ENCODE results near the gene LCOR. TPM values are rescaled to one million over a fixed set of nuclear protein-coding genes. Genes with fewer than 3 reads are reported as not detected.
"Not testable (repeated sequence)": the region's sequence is repeated elsewhere in the genome, so short reads cannot be mapped to it uniquely, and the experiment has no call there.

LCOR gene
- total RNA-seq, 4 donors from 2014 or later, result 9.2 to 20.0 (median 14.6) TPM

DNA sequence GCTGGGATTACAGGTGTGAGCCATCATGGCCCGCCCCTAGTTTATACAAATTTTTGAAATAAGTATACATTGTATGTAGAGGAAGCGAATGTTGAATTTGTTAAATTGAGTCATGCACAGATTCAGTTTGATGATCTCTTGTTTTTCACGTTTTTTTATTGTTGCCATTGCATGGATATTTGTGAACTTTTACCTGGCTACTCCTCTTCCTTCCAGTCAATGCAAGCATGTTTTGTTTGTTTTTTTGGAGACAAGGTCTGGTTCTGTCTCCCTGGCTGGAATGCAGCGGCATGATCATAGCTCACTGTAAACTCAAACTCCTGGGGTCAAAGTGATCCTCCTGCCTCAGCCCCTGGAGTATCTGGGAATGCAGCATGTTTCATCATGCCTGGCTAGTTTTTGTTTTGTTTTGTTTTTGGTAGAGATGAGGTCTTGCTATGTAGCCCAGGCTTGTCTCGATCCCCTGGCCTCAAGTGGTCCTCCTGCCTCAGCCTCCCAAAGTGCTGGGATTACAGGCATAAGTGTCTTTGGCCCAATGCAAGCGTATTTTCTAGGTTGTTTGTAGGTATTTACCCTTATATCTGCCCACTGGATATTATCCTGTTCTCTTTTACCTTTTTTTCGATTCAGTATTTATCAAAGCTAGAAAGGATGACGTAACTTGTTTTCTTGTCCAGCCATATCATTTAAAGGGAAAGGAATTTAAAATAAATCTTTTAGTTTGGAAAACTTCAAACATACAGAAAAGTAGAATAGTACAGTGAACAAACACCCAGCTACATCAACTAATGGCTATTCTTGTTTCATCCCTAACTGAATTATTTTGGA lies 11.0 kb downstream of the LCOR start:
- H3K4me3 ChIP-seq, result no peak overlapping the region
- no peaks in the 10 kb centered on the region for H3K9me3 ChIP-seq
- DNase-seq (no peak), ATAC-seq (no peak)
- H3K27ac ChIP-seq, result no peak overlapping the region
- no peaks in the 10 kb centered on the region for H3K27me3 ChIP-seq
- H3K36me3 ChIP-seq, result no peaks in the 10 kb centered on the region
- TF ChIP-seq POLR2A (IDR thresholded peaks at IDR 0.05), result no peak
- TF ChIP-seq, protein P1, sequence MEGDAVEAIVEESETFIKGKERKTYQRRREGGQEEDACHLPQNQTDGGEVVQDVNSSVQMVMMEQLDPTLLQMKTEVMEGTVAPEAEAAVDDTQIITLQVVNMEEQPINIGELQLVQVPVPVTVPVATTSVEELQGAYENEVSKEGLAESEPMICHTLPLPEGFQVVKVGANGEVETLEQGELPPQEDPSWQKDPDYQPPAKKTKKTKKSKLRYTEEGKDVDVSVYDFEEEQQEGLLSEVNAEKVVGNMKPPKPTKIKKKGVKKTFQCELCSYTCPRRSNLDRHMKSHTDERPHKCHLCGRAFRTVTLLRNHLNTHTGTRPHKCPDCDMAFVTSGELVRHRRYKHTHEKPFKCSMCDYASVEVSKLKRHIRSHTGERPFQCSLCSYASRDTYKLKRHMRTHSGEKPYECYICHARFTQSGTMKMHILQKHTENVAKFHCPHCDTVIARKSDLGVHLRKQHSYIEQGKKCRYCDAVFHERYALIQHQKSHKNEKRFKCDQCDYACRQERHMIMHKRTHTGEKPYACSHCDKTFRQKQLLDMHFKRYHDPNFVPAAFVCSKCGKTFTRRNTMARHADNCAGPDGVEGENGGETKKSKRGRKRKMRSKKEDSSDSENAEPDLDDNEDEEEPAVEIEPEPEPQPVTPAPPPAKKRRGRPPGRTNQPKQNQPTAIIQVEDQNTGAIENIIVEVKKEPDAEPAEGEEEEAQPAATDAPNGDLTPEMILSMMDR (IDR thresholded peaks at IDR 0.05 in 4 of 5, conservative IDR thresholded peaks at IDR 0.05 in 1 of 5), result no peak
- in situ Hi-C loops (cut with MboI; ENCODE audit: low sequenced_read_pairs in 4 of 4), result no loop called here
- intact Hi-C loops (cut with DNase I; ENCODE audit: low total_unique reads), result no loop called here
- peaks cover 32 to 52% of the 10 kb centered on the region in 2 donors for H3K4me1 ChIP-seq

DNA sequence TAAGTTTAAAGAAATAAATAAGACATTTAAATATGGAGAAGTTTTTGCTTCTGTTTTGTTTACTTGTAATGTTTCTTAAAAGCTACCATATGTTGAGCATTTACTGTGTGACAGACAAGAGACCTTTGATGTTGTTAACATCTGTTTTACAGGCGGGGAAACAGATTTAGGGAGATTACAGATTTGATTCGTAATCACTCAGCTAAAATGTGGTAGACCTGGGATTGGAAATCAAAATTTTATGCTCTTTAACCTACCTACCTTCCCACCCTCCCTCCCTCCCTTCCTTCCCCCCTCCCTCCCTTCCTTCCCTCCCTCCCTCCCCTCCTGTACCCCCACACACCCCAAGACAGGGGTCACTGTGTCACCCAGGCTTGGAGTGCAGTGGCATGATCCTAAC lies 11.7 kb downstream of the LCOR start:
- Histone ChIP-seq H3K27ac (no peak overlapping the region), H3K4me3 (no peak overlapping the region), H3K36me3 (no peaks in the 10 kb centered on the region), H3K27me3 (no peaks in the 10 kb centered on the region), H3K4me1 (peaks cover 25 to 45% of the 10 kb centered on the region in 2 donors), H3K9me3 (no peaks in the 10 kb centered on the region)
- intact Hi-C loops (cut with DNase I; ENCODE audit: low total_unique reads) (no loop called here), in situ Hi-C loops (cut with MboI; ENCODE audit: low sequenced_read_pairs in 4 of 4) (no loop called here)
- TF ChIP-seq POLR2A (IDR thresholded peaks at IDR 0.05), result no peak
- TF ChIP-seq, protein P1 (IDR thresholded peaks at IDR 0.05 in 4 of 5, conservative IDR thresholded peaks at IDR 0.05 in 1 of 5), result no peak
- ATAC-seq, result no peak
- DNase-seq, result no peak

DNA sequence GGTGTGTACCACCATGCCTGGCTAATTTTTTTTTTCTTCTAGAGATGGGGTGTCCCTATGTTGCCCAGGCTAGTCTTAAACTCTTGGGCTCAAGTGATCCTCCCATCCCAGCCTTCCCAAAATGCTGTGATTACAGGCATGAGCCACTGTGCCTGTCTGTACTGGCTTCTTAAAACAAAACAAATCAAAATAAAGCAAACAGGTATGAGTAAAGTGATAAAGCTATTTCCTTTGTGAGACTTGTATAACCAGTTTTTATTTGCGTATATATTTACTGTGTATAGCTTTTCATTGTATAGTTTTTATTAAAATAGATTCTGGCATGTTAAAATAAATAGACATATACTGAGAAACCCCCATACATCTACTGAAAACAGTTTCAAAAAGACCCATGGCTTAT lies 14.3 kb downstream of the LCOR start:
- ATAC-seq (peak in 1 of 2 donors; percentile 5), DNase-seq (no peak)
- peak overlapping the region in 1 of 4 donors; percentile 24 for H3K27ac ChIP-seq
- H3K4me1 ChIP-seq, result peaks cover 22 to 32% of the 10 kb centered on the region in 2 donors
- H3K4me3 ChIP-seq, result no peak overlapping the region
- in situ Hi-C loops (cut with MboI; ENCODE audit: low sequenced_read_pairs in 4 of 4) (no loop called here), intact Hi-C loops (cut with DNase I; ENCODE audit: low total_unique reads) (no loop called here)
- H3K36me3 ChIP-seq, result no peaks in the 10 kb centered on the region
- H3K9me3 ChIP-seq, result no peaks in the 10 kb centered on the region
- TF ChIP-seq, protein P1 (IDR thresholded peaks at IDR 0.05 in 4 of 5, conservative IDR thresholded peaks at IDR 0.05 in 1 of 5), result no peak
- TF ChIP-seq POLR2A (IDR thresholded peaks at IDR 0.05), result no peak
- H3K27me3 ChIP-seq, result no peaks in the 10 kb centered on the region

DNA sequence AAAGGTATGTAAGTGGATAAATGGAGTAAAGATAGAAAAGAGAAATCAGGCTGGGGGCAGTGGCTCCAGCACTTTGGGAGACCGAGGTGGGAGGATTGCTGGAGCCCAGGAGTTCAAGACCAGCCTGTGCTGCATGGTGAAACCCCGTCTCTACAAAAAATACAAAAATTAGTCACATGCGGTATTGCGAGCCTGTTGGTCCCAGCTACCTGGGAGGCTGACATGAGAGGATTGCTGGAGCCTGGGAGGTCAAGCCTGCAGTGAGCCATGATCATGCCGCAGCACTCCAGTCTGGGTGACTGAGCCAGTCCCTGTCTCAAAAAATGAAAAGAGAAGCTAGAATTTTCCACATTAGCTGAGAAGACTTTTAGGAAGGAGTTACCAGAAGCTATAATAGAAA lies 14.8 kb downstream of the LCOR start:
- H3K4me1 ChIP-seq, result peaks cover 22 to 38% of the 10 kb centered on the region in 2 donors
- intact Hi-C loops (cut with DNase I; ENCODE audit: low total_unique reads), result no loop called here
- in situ Hi-C loops (cut with MboI; ENCODE audit: low sequenced_read_pairs in 4 of 4), result no loop called here

DNA sequence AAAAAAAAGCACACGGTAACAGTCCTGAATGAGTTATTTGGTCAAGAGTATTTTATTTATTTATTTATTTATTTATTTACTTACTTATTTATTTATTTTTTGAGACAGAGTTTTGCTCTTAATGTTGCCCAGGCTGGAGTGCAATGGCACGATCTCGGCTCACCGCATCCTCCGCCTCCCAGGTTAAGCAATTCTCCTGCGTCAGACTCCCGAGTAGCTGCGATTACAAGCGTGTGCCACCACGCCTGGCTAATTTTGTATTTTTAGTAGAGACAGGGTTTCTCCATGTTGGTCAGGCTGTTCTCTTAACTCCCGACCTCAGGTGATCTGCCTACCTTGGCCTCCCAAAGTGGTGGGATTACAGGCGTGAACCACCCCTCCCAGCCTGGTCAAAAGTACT lies 15.3 kb downstream of the LCOR start:
- H3K4me3 ChIP-seq; H3K27me3 ChIP-seq; H3K9me3 ChIP-seq; in situ Hi-C loops (cut with MboI; ENCODE audit: low sequenced_read_pairs in 4 of 4); ATAC-seq; H3K36me3 ChIP-seq; intact Hi-C loops (cut with DNase I; ENCODE audit: low total_unique reads): not testable (repeated sequence)
- DNase-seq, result peak in 1 of 2 donors; percentile 62
- Histone ChIP-seq H3K4me1 (peaks cover 22 to 40% of the 10 kb centered on the region in 2 donors), H3K27ac (peak overlapping the region; percentile 43 to 69 (median 64))

More for the DNA sequence above, 14.8 kb downstream of the LCOR start:
- Histone ChIP-seq H3K36me3 (no peaks in the 10 kb centered on the region), H3K27me3 (no peaks in the 10 kb centered on the region), H3K9me3 (no peaks in the 10 kb centered on the region), H3K27ac (peak overlapping the region; percentile 4 to 69 (median 26)), H3K4me3 (no peak overlapping the region)
- no peak for ATAC-seq
- no peak for DNase-seq
- TF ChIP-seq POLR2A (IDR thresholded peaks at IDR 0.05), result no peak
- TF ChIP-seq, protein P1 (IDR thresholded peaks at IDR 0.05 in 4 of 5, conservative IDR thresholded peaks at IDR 0.05 in 1 of 5), result no peak
